Right lobe of liver (tissue), 4 donors: ENCODE measurements around the gene PDSS2.

Experiments used
- POLR2A ChIP-seq: fragments of 450-650 bp; IDR thresholded peaks from one replicate; pipeline ENCODE4 v1.6.1; 2017; ENCODE audit warnings: antibody characterized with exemption, mild to moderate bottlenecking
- TF ChIP-seq, protein P1 (sequence below), 4 donors: fragments of 200-600 bp in 3 of 4; fragments of 450-650 bp in 1 of 4; IDR thresholded peaks; one replicate each; pipeline versions ENCODE4 v1.5.1 to v1.8.0; 2016 to 2022; ENCODE audit warnings: antibody characterized with exemption in 4 of 4, mild to moderate bottlenecking in 2 of 4
- donor health status: DM: no; HTN: no; CAD: no.
- donor health status: DM: no; HTN: no; CAD: no.
- donor health status: DM: no; HTN: yes; CAD: no.

DNA sequence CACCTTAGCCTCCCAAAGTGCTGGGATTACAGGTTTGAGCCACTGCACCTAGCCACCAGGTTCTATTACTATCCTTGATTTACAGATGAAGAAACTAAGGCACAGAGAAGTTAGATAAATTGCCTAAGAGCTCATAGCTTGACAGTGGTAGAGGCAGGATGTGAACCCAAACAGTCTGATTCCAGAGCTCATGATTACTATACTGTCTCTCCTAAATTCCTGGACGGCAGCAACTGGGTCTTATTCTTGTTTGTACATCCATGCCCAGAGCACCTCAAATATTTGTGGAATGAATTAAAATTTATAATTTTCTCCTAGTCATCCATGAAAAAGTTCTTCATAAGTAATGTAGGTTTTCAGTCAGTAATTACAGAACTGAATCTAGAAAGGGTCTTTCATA is 15.1 kb downstream of the PDSS2 start:
- TF ChIP-seq, protein P1, sequence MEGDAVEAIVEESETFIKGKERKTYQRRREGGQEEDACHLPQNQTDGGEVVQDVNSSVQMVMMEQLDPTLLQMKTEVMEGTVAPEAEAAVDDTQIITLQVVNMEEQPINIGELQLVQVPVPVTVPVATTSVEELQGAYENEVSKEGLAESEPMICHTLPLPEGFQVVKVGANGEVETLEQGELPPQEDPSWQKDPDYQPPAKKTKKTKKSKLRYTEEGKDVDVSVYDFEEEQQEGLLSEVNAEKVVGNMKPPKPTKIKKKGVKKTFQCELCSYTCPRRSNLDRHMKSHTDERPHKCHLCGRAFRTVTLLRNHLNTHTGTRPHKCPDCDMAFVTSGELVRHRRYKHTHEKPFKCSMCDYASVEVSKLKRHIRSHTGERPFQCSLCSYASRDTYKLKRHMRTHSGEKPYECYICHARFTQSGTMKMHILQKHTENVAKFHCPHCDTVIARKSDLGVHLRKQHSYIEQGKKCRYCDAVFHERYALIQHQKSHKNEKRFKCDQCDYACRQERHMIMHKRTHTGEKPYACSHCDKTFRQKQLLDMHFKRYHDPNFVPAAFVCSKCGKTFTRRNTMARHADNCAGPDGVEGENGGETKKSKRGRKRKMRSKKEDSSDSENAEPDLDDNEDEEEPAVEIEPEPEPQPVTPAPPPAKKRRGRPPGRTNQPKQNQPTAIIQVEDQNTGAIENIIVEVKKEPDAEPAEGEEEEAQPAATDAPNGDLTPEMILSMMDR (IDR thresholded peaks at IDR 0.05): no peak
- no peak for TF ChIP-seq POLR2A
